Uterus (tissue), 4 donors: ENCODE results near the gene STUM. TPM values are rescaled to one million over a fixed set of nuclear protein-coding genes. Genes with fewer than 3 reads are reported as not detected.
A peak's percentile ranks its signal among the peaks of the same experiment; 100 is the strongest.

Source experiments
- DNase-seq, 2 donors: peaks; one replicate each; pipeline ENCODE4 v3.0.0-alpha.2; 2019 to 2020
- H3K27ac ChIP-seq, 2 donors: fragments of 200-600 bp; sonication (generic); 1 replicate in 1 of 2; 2 replicates in 1 of 2; pipeline ENCODE4 v1.5.1; 2016 to 2018
- H3K27me3 ChIP-seq, 2 donors: fragments of 200-600 bp; sonication (generic); one replicate each; pipeline ENCODE4 v1.5.1; 2018 to 2019; ENCODE audit warnings: control low read depth in 1 of 2
- H3K36me3 ChIP-seq, 2 donors: fragments of 200-600 bp; sonication (generic); one replicate each; pipeline ENCODE4 v1.5.1; 2019; ENCODE audit warnings: control low read depth in 1 of 2
- H3K4me1 ChIP-seq, 2 donors: fragments of 200-600 bp; sonication (generic); one replicate each; pipeline ENCODE4 v1.5.1; 2018 to 2019; ENCODE audit warnings: control low read depth in 1 of 2
- H3K4me3 ChIP-seq, 2 donors: fragments of 200-600 bp; sonication (generic); 1 replicate in 1 of 2; 2 replicates in 1 of 2; pipeline ENCODE4 v1.5.1; 2018 to 2019; ENCODE audit warnings: mild to moderate bottlenecking in 1 of 2
- H3K9me3 ChIP-seq, 2 donors: fragments of 200-600 bp; sonication (generic); one replicate each; pipeline ENCODE4 v1.5.1; 2019; ENCODE audit warnings: control low read depth in 1 of 2
- CTCF ChIP-seq, 4 experiments: fragments of 200-600 bp in 2 of 4; fragments of 450-650 bp in 2 of 4; sonication (generic) in 2 of 4; IDR thresholded peaks; one replicate each; pipeline ENCODE4 v1.5.1; 2016 to 2019; ENCODE audit warnings: antibody characterized with exemption in 4 of 4, mild to moderate bottlenecking in 2 of 4, moderate library complexity in 1 of 4
- POLR2A ChIP-seq, 2 donors: fragments of 450-650 bp; IDR thresholded peaks; one replicate each; pipeline ENCODE4 v1.6.1; 2016; ENCODE audit warnings: antibody characterized with exemption in 2 of 2, mild to moderate bottlenecking in 1 of 2, moderate library complexity in 1 of 2
- intact Hi-C: fragments of 100-400 bp; cut with DNase I; formaldehyde crosslinking; loops from one replicate; pipeline ENCODE4 v1.15.1; 2023; ENCODE audit warnings: low total_unique reads
- total RNA-seq, 4 donors: library from RNA; depleted of rRNA in 3 of 4; stranded (reverse); fragments of >200 nt in 3 of 4; gene quantifications; one replicate each; pipeline versions ENCODE4 v1.1.0 to v1.2.4, GENCODE V29; 2014 to 2023
- donor health status: DM: yes; HTN: yes; CAD: no.

Gene STUM
- total RNA-seq, 4 donors from 2014 or later, result 0.88 to 9.1 (median 2.2) TPM

GRCh38 chr1:226625832-226626576 is 77.4 kb downstream of the STUM start:
- Histone ChIP-seq H3K9me3 (no peaks in the 10 kb centered on the region), H3K27me3 (no peaks in the 10 kb centered on the region), H3K4me1 (peaks cover 0 to 11% of the 10 kb centered on the region in 2 donors), H3K36me3 (no peaks in the 10 kb centered on the region), H3K27ac (peak overlapping the region; percentile 35 to 43), H3K4me3 (no peak overlapping the region)
- TF ChIP-seq POLR2A (IDR thresholded peaks at IDR 0.05) (no peak), CTCF (IDR thresholded peaks at IDR 0.05) (no peak)
- peak; percentile 15 to 18 for DNase-seq
- intact Hi-C loops, result no loop called here

GRCh38 chr1:226626577-226626956 is 78.0 kb downstream of the STUM start:
- Histone ChIP-seq H3K27me3 (no peaks in the 10 kb centered on the region), H3K4me1 (peaks cover 0 to 11% of the 10 kb centered on the region in 2 donors), H3K27ac (peak overlapping the region; percentile 39 to 43), H3K4me3 (no peak overlapping the region), H3K9me3 (no peaks in the 10 kb centered on the region), H3K36me3 (no peaks in the 10 kb centered on the region)
- TF ChIP-seq POLR2A (IDR thresholded peaks at IDR 0.05) (no peak), CTCF (IDR thresholded peaks at IDR 0.05) (peak; percentile 89 to 96 (median 93))
- intact Hi-C loops, result no loop called here
- peak; percentile 87 for DNase-seq

- TF ChIP-seq CTCF (IDR thresholded peaks at IDR 0.05) (no peak), POLR2A (IDR thresholded peaks at IDR 0.05) (no peak)
- intact Hi-C loops, result no loop called here
- no peaks in the 10 kb centered on the region for H3K9me3 ChIP-seq
- H3K4me3 ChIP-seq, result no peak overlapping the region
- H3K27me3 ChIP-seq, result no peaks in the 10 kb centered on the region
- peak overlapping the region; percentile 31 to 39 for H3K27ac ChIP-seq
- peaks cover 0 to 11% of the 10 kb centered on the region in 2 donors for H3K4me1 ChIP-seq
- H3K36me3 ChIP-seq, result no peaks in the 10 kb centered on the region
- DNase-seq, result peak in 1 of 2 donors; percentile 8
Measured at GRCh38 chr1:226627050-226627755, 78.6 kb downstream of the STUM start.

GRCh38 chr1:226627924-226628611 is 79.5 kb downstream of the STUM start:
- peaks cover 0 to 11% of the 10 kb centered on the region in 2 donors for H3K4me1 ChIP-seq
- no peaks in the 10 kb centered on the region for H3K9me3 ChIP-seq
- peak in 1 of 2 donors; percentile 13 for DNase-seq

More at GRCh38 chr1:226627924-226628611, 79.5 kb downstream of the STUM start:
- intact Hi-C loops, result no loop called here
- no peaks in the 10 kb centered on the region for H3K36me3 ChIP-seq
- H3K27ac ChIP-seq, result peak overlapping the region in 1 of 2 donors; percentile 39
- no peaks in the 10 kb centered on the region for H3K27me3 ChIP-seq
- TF ChIP-seq POLR2A (IDR thresholded peaks at IDR 0.05) (no peak), CTCF (IDR thresholded peaks at IDR 0.05) (no peak)
- no peak overlapping the region for H3K4me3 ChIP-seq
